ENCODE measurements around the gene SUSD3.
"Not testable (repeated sequence)": the region's sequence is repeated elsewhere in the genome, so short reads cannot be mapped to it uniquely, and the experiment has no call there.

SUSD3 gene

DNA sequence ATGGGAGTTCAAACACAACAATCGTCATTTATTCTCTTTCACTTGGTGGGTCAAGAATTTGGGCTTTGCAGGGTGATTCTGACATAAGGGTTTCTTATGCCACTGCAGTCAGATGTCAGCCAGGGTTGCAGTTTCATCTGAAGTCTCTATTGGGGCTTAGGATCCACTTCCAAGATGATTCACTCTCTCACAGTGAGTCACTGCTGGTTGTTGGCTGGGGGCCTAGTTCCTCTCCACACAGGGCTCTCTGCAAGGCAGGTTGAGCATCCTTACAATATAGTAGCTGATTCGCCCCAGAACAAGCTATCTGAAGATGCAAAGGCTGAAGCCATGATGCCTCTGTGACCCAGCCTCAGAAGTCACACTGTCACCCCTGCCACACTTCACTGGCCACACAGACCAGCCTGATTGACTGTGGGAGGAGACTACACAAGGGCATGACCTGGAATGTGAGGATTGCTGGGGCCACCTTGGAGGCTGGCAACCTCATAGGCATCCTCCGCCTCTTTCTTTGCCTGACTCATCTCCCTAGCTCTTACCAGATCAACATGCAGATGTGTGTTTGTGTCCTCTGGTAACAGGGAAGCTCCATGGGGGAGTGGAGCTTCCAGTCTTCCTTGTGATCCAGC lies 33.1 kb downstream of the SUSD3 start:
- peak in 1 of 2 donors; percentile 23 for DNase-seq (ENCODE audit: low read depth in 2 of 2, low spot score in 1 of 2)

DNA sequence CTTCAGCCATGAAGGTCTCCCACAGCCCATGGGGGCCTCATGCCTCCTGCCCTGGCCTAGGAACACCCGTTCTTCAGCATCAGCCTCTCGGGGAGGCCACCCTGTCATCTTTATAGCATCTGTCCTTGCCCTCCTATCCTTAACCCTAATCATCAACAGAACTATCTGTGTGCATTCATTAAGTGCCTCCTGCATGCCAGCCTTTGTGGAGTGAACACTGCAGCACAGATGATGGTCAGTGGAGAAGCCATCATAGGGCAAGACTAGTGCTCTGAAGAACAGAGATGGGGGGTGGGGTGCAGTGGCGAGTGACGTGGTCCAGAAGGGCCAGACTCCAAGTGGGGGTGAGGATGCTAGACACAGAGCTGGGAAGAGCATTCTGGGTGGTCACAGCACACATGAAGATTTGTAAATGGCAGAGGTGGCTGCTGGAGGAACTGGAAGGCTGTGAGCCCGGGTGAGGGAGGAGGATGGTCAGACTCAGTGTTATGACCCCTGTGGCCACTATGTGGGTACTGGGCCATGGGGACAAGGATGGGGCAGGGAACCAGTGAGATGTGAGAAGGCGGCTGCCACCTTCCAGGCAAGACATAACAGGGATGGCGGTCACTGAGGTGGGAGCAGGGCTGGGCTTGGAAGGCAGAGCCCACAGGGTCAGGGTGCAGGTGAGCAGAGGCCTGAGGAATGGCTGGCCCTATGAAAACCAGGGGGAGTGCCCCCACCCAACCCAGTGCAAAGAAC lies 33.9 kb downstream of the SUSD3 start:
- no peak for DNase-seq (ENCODE audit: low read depth in 2 of 2, low spot score in 1 of 2)

DNA sequence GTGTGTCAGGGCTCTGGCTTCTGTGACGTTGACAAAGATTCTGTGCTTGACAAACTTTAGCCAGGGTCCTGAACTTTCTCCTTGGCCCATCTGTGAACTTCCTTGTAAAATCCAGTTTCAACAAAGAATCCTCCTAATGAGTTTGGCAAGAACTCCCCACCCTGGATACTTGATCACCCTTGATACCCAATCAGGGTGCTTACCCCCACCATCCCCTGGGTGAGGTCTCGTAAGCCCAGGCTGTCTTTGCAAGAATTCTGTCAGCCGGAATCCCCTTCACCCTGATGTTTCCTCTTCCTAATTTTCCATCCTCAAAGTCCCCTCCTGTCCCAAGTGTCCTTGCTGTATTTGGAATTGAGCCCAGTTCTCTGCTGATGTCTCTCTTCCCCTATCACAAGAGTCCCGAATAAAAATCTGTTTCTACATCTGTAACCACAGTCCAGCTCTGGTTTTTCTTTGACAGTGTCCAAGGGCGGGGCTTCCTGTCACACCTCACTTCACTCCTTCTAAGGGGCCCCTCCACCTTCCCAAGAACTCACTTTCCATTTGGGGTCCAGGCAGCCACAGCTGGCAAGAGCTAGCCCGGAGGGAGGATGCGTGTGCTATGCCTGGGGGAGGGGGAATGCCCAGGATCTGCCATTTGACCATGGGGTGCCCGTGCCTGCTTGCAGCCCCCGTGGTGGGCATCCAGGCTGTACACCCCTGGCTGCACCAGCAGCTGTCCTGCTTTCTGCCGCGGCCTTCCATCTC lies 34.8 kb downstream of the SUSD3 start:
- DNase-seq (ENCODE audit: low read depth in 2 of 2, low spot score in 1 of 2): no peak

DNA sequence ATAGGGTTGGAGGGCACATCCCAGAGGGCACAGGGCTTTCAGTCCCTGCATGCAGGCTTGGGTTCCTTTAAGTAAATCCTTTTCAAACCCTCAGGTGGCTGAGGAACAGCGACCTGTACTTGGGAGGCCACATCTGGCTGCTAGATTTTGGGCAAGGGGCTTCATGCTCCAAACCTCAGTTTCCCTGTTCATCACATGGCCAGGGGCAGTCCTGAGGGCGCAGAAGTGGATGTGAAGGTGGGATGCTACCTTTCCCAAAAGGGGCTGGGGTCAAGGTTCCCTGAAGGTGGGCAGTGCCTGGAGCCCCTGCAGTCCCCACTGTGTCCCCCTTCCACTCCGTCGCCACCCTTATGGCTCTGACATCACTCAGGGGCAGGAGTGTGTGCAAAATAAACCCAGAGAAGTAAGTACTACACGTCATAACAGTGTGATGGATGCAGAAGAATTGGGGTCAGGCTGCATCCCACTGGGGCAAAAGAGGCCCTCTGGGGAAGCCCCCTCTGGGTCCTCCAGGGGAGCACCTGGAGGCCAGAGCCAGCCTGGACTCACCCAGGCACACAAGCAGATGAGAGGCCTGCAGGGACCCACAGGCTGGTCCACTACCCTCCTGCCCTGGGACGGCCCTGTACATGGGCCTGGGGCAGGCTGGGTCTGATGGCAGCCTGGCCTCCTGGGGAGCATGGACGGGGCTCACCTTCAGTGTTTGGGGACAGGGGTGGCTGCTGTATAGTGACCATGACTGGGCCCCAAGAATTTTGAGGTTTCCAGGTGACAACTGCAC lies 35.6 kb downstream of the SUSD3 start:
- no peak for DNase-seq (ENCODE audit: low read depth in 2 of 2, low spot score in 1 of 2)

DNA sequence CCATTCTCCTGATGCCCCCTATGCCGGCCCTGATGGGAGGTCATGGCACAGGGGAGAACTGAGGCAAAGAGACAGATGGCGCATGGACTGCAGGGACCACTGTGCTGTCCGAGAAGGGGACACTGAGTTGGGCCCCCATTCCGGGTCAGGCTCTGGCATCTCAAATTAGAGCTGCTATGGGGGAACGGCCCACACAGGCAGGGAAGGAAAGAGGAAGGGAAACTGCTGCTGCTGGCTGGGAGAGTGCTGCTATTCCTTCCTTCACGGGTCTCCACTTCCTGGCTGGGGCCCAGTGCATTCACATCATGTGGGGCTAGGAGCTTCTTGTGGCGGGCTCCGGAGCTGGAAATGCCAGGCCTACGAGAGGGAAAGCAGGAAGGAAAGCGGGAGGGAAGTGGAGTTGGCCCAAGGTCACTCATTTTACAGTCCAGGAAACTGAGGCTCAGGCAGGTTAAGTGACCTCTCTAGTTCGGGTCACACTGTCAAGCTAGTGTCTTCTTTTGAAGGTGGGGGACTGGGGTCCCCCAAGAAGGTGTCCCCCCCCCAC lies 36.2 kb downstream of the SUSD3 start:
- no peak for DNase-seq (ENCODE audit: low read depth in 2 of 2, low spot score in 1 of 2)

DNA sequence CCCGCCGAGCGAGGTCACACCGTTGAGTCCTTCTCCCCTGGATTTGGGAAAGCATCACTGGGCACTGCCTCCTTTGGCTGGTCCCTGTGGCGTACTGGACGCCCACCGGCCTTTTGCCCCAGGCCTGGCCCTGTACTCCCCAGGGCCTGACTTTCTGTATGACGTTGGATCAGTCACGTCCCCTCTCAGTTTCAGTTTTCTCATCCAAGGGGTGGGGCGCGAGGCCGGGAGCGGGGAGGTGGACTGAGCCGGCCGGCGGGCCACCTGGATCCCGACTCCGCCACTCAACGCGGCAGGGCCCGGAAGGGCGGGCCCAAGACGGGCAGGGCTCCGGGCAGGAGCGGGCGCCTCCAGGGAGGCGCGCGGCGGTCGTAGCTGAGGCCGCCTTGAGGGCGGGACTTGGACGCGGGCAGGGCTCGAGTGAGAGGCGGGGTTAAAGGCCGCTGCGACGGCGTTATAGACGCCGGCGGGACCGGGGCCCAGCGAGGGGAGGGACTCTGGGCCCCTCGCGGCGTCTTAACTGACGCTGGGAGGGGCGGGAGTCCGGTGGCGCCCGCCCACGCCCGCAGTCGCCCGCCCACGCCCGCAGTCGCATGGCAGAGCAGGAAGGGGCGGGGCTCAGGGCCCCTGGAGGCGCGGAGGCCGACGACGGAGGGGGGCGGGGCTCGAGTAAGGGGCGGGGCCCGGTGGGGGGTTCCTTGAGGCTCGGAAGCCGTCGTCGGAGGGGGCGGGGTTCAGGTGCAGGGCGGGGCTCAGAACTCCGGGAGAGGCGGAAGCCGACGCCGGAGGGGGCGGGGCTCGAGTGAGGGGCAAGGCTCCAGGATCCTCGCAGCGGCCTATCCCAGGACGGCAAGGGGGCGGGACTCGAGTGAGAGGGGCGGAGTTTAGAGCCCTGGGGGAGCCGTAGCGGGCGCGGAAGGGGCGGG lies 37.0 kb downstream of the SUSD3 start:
- peak; percentile 100 for DNase-seq (ENCODE audit: low read depth in 2 of 2, low spot score in 1 of 2)

DNA sequence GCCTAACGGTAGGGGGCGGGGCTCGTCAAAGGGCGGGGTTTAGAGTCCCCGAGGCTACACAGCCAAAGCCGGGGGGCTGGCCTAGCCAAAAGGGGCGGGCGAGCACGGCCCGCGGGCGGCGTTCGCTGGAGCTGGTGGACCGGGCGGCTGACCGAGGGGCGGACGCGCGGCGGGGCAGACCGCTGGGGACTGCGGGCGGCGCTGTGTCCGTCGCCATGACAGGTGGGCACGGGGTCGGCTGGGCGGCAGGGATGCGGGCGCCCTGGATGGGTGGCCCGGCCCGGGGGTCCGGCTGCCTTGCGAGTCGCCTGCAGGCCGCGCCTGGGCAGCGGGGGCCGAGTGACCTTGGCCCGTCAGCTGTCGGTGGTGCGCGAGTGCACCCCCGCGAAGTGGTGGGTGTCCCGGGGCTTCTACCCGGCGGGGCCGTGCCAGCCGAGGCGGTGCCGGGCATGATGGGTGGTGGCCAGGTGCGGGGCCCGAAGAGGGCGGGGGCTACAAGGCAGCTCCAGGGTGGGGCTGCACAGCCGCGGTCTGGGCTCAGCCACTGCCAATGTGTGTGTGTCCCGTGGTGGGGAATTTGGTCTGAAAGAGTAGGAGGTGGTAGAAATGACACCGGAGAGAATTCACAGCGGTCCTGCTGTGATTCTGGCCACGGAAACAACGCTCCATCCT lies 37.8 kb downstream of the SUSD3 start, which contains the start of gene CARD19:
TSS of gene CARD19 (plus strand) at position 87 of the 672 bp plus-strand sequence. CDS start at position 216, 129 bp downstream.
- DNase-seq (ENCODE audit: low read depth in 2 of 2, low spot score in 1 of 2): no peak

DNA sequence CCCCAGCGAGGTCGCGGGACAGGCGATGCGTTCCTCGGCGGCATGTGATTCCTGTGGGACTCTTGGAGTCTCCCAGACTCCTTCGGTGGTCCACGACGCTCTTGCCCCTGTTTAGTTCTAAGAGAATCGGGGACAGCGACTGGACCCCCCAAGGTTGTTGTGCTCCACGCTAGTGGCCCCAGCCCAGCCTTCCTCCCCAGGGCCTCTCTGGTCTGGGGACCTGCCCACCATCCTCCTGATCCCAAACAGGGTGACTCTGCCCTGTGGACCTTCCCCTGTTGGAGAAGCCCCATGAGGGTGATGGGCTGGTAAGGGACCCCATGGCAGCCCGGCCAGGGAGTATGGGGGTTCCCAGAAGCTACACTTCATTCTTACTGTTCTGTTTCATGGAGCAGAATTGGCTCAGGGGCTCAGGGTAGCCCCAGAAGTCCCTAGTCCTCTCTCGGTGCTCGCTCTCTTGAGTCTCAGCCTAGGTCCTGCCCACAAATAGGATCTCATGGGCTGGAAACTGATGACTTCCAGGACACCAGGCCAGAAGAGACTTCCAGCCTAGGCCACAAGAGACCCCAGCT lies 38.4 kb downstream of the SUSD3 start:
- DNase-seq (ENCODE audit: low read depth in 2 of 2, low spot score in 1 of 2): no peak

DNA sequence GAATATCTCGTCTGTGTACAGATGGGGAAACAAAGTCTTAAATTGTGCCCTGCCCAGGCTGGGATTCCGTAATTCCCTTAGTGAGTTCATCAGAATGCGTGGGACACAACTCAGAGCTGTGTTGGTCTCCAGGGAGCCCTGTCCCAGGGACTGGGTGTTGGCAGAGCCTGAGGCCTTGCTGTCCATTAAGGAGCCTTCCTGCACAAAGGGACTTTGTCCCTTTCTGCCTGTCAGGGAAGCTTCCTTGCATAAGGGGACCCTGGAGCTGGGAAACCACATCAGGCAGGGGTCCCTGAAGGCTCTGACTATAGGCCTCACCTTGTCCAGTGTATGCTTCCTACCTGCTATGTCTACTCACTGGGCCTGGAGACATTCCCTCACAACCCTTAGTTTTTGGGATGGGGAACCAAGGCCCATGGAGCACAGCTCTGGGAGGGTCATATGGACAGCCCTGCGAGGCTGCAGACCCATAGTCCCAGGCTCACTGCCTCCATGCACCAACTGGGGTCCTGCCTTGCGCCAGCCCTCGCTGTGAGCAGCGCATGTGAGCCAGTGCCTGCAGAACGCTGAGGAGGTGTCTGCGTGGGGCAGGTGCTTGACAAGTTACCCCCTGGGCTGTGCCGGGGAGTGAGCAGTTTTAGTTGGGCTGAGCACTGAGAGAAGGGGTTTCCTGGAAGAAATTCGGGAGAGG lies 39.2 kb downstream of the SUSD3 start:
- DNase-seq (ENCODE audit: low read depth in 2 of 2, low spot score in 1 of 2): no peak

DNA sequence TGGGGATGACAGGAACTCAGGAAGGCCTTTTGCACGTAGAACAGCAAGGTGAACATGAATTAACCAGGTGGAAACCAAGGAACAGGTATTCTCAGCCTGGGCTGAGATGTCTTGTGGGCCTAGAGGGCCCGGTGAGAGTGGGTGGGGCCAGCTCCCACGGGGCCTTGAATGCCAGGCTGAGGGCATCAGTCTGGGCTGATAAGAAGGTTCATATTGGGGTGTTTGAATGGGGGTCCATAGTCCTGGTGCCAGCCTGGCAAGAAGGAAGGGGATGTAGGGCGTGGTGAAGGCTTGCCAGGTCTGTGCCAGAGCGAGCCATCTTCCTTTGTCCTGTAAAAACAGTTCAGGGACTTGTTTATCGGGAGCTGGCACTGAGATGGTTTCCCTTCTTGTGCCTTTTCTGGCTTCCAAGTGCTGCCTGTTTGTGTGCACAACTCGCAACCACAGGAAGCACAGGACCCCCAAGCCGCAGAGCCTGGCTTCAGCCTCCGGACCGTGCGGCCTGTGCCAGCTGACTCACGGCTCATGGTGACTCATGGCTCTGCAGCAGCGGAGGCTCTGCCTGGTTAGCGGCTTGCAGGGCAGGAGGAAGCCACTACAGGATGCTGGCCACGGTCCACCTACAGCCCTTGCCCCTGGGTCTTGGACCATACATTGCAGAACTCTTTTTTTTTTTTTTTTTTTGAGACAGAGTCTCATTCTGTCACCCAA lies 39.9 kb downstream of the SUSD3 start:
- DNase-seq (ENCODE audit: low read depth in 2 of 2, low spot score in 1 of 2): peak in 1 of 2 donors; percentile 52

DNA sequence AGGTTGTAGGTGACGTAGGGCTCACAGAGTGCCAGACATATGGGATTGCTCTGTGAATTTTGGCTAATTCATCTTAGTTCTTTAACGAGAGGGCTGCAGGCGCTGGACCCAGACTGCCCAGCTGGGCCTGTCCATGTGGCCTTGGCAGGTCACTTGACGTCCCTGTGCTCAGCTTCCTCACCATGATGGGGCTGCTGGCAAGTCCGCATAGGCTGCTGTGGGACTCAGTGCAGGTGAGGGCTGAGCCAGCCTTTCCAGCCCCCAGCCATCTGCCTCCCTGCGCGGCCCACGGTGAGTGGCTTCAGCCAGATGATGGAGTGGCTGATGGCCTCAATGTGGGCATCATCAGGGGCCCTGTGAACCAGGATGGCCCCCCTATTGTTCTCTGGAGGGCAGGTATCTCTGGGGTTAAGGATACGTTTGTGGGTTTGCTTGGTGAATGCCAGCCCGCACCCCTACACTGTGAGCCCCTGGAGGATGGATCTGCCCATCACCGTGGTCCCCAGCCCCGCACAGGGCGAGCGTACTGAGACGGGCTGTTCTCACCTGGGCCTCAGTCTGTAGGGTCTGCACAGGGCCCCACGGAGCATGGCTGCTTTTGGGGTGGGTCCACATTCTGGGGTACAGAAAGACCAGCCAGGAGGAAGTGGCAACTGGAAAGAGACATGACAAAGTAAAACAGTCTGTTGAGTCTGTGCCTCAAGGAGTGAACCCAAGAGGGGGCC lies 41.2 kb downstream of the SUSD3 start:
- DNase-seq (ENCODE audit: low read depth in 2 of 2, low spot score in 1 of 2): no peak

DNA sequence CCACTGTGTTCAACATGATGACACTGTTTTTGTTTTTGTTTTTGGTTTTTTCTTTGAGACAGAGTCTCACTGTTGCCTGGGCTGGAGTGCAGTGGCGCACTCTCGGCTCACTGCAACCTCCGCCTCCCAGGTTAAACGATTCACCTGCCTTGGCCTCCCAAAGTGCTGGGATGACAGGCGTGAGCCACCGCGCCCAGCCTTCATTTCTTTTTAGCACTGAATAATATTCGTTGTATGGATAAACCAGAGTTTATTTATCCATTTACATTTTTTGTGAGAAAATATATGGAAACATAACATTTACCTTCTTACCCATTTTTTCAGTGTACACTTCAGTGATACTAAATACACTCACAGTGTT lies 41.8 kb downstream of the SUSD3 start:
- no peak for DNase-seq (ENCODE audit: low read depth in 2 of 2, low spot score in 1 of 2)

DNA sequence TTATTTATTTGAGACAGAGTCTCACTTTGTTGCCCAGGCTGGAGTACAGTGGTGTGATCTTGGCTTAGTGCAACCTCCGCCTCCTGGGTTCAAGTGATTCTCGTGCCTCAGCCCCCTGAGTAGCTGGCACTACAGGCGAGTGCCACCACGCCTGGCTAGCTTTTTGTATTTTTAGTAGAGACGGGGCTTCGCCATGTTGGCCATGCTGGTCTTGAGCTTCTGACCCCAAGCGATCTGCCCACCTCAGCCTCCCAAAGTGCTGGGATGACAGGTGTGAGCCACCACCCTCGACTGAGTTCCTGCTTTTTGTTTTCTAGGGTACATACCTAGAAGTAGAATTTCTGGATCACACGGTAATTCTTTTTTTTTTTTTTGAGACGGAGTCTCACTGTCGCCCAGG lies 42.6 kb downstream of the SUSD3 start:
- DNase-seq (ENCODE audit: low read depth in 2 of 2, low spot score in 1 of 2): not testable (repeated sequence)

DNA sequence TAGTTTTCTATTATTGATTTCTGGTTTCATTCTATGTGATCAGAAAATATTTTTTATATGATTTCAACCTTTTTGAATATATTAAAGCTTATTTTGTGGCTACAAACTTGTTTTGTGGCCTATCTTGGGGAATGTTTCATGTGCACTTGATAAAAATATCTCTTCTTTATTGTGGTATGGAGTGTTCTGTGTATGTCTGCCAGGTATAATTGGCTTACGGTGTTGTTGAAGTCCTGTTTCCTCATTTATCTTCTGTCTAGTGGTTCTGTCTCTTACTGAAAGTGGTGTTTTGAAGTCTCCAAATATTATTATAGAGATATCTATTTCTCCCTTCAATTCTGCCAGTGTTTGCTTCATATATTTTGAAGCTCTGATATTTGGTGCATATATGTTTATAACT lies 47.1 kb downstream of the SUSD3 start:
- DNase-seq (ENCODE audit: low read depth in 2 of 2, low spot score in 1 of 2): no peak

DNA sequence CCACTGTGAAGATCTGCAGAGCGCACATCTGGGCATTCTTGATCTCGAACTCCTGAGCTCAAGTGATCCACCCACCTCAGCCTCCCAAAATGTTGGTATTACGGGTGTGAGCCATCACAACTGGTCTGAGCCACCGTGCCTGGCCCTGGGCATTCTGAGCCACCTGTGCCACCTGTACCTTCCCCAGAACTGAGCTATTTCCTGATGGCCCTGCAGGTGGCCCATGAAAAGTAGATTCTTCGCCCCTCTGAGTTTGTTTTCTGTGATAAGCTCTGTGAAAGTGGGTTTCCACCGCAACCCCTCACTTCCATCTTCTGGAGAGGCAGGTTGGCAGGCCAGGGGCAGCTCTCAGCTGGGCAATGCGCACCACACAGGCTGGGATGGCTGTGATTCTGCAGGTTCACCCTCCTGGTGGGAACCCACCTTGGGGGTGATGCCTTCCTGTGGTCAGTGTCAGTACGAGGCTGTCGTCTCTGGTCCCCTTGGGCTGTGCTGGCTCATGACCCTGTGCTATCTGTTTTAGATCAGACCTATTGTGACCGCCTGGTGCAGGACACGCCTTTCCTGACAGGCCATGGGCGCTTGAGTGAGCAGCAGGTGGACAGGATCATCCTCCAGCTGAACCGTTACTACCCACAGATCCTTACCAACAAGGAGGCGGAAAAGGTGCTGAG lies 48.8 kb downstream of the SUSD3 start:
- DNase-seq (ENCODE audit: low read depth in 2 of 2, low spot score in 1 of 2): no peak

DNA sequence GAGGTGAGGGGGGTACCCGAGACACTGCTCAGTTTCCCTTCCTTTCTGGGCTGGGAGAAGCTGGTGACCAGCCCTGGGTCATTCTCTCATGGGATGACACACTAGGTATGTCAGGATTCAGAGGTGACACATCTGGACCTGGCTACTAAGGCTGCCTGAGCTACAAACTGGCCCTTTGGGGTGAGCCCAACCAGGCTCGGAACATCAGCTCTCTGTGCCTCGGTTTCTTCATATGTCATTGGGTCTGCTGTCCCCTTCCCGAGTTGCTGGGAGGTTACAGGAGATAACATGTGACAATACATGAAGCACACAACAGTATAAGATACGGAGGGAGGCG lies 49.3 kb downstream of the SUSD3 start:
- DNase-seq (ENCODE audit: low read depth in 2 of 2, low spot score in 1 of 2): no peak

All from stimulated activated CD8-positive, alpha-beta memory T cell treated with anti-CD3 and anti-CD28 coated beads, Interleukin-4, amount 100 ng/mL, for 4 hours (primary cell).